ENCODE measurements around the gene CLCN2.

The CLCN2 gene

GRCh38 chr3:184381261-184382224 is 20.1 kb upstream of the CLCN2 start:
- in situ Hi-C loops (cut with MboI; ENCODE audit: low sequenced_read_pairs) = no loop called here

GRCh38 chr3:184380627-184381260 is 19.3 kb upstream of the CLCN2 start:
- in situ Hi-C loops (cut with MboI; ENCODE audit: low sequenced_read_pairs) = no loop called here

GRCh38 chr3:184380185-184380626 is 18.8 kb upstream of the CLCN2 start:
- in situ Hi-C loops (cut with MboI; ENCODE audit: low sequenced_read_pairs) = no loop called here

- in situ Hi-C loops (cut with MboI; ENCODE audit: low sequenced_read_pairs) = no loop called here
Measured at GRCh38 chr3:184379358-184380184, 18.2 kb upstream of the CLCN2 start, which contains the start of gene CHRD. Gene CHRD (plus strand): TSS chr3:184380054. CDS start chr3:184380319, 265 bp downstream.

GRCh38 chr3:184378651-184379357 is 17.4 kb upstream of the CLCN2 start:
- in situ Hi-C loops (cut with MboI; ENCODE audit: low sequenced_read_pairs) = no loop called here

GRCh38 chr3:184377882-184378445 is 16.6 kb upstream of the CLCN2 start, which contains the start of gene THPO:
Gene THPO (minus strand): TSS chr3:184378207. CDS start chr3:184376259, 1,948 bp downstream.
- in situ Hi-C loops (cut with MboI; ENCODE audit: low sequenced_read_pairs) = no loop called here

- in situ Hi-C loops (cut with MboI; ENCODE audit: low sequenced_read_pairs) = no loop called here
Measured at GRCh38 chr3:184377374-184377773, 16.0 kb upstream of the CLCN2 start.

GRCh38 chr3:184375747-184376461 is 14.5 kb upstream of the CLCN2 start:
- in situ Hi-C loops (cut with MboI; ENCODE audit: low sequenced_read_pairs) = no loop called here

- in situ Hi-C loops (cut with MboI; ENCODE audit: low sequenced_read_pairs) = loop anchor here (25.0 kb wide), 2 partner anchors 164 to 389 kb away; no protein-coding TSS in a partner anchor
Measured at GRCh38 chr3:184373422-184373821, 12.0 kb upstream of the CLCN2 start.

- in situ Hi-C loops (cut with MboI; ENCODE audit: low sequenced_read_pairs) = loop anchor here (25.0 kb wide), 2 partner anchors 164 to 389 kb away; no protein-coding TSS in a partner anchor
Measured at GRCh38 chr3:184372911-184373310, 11.5 kb upstream of the CLCN2 start.

- in situ Hi-C loops (cut with MboI; ENCODE audit: low sequenced_read_pairs) = loop anchor here (25.0 kb wide), 2 partner anchors 165 to 390 kb away; no protein-coding TSS in a partner anchor
Measured at GRCh38 chr3:184372296-184372821, 11.0 kb upstream of the CLCN2 start.

GRCh38 chr3:184371570-184372018 is 10.2 kb upstream of the CLCN2 start:
- in situ Hi-C loops (cut with MboI; ENCODE audit: low sequenced_read_pairs) = loop anchor here (25.0 kb wide), 2 partner anchors 166 to 391 kb away; no protein-coding TSS in a partner anchor

GRCh38 chr3:184368586-184369183 is 7.3 kb upstream of the CLCN2 start:
- in situ Hi-C loops (cut with MboI; ENCODE audit: low sequenced_read_pairs) = loop anchor here (25.0 kb wide), 2 partner anchors 169 to 394 kb away; no protein-coding TSS in a partner anchor

- in situ Hi-C loops (cut with MboI; ENCODE audit: low sequenced_read_pairs) = loop anchor here (25.0 kb wide), 2 partner anchors 169 to 394 kb away; no protein-coding TSS in a partner anchor
Measured at GRCh38 chr3:184368116-184368515, 6.7 kb upstream of the CLCN2 start.

GRCh38 chr3:184366619-184367289 is 5.3 kb upstream of the CLCN2 start:
- in situ Hi-C loops (cut with MboI; ENCODE audit: low sequenced_read_pairs) = loop anchor here (25.0 kb wide), 2 partner anchors 171 to 396 kb away; no protein-coding TSS in a partner anchor

- in situ Hi-C loops (cut with MboI; ENCODE audit: low sequenced_read_pairs) = loop anchor here (25.0 kb wide), 2 partner anchors 174 to 399 kb away; no protein-coding TSS in a partner anchor
Measured at GRCh38 chr3:184362668-184363546, 1.5 kb upstream of the CLCN2 start.

Data from HL-60/S4 treated with retinoic acid at 250 ng/mL for 4 days and 3 days (cell line).